GM15510 (cell line): ENCODE data around the gene TRIM47.

Experiments
- POLR2A ChIP-seq: IDR thresholded peaks from 3 replicates; pipeline ENCODE4 v1.6.1; 2011; ENCODE audit warnings: borderline replicate concordance; ENCODE audit not compliant: insufficient read length; ENCODE audit errors: extremely low read depth

TRIM47 gene

GRCh38 chr17:75856062-75856756 is 22.2 kb downstream of the TRIM47 start:
- no peak for TF ChIP-seq POLR2A

DNA sequence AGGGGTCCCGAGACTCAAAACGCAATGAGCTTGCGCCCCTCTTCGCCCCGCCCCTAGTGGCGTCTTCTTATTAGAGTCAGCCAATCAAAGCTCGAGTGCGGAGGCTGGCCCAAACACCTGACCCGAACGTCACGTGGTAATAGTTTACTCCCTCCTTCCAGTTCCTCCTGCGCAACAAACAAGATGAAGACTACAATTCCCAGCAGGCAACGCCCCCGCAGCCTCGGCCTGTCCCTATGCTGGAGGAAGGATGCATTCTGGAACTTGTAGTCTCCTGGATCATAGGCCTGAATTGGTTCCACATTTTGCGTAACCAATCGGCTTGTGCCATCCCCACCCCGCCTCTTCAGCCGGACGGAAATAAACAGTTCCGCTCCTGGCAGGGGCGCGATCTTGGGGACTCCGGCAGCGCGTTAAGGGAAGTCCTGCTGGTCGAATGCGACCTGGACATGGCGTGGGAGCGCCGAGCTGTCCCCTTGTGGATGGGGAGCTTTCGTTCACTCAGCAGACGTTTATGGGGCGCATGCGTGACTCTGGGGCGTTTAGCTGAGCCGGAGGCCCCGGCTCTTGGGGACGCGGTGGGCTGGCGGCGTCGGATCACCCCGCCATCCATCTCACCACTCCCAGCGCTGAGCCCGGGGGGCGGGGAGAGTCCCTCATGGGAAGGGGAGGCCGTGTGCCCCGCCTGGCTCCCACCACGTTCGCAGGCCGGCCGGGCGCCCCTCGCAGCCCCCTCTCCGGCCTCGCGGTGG is 22.9 kb downstream of the TRIM47 start, which contains the start of gene WBP2:
WBP2 (minus strand) TSS at position 26 of the 752 bp plus-strand sequence. CDS start 38 bp downstream, outside the sequence.
- TF ChIP-seq POLR2A: peak; percentile 92

DNA sequence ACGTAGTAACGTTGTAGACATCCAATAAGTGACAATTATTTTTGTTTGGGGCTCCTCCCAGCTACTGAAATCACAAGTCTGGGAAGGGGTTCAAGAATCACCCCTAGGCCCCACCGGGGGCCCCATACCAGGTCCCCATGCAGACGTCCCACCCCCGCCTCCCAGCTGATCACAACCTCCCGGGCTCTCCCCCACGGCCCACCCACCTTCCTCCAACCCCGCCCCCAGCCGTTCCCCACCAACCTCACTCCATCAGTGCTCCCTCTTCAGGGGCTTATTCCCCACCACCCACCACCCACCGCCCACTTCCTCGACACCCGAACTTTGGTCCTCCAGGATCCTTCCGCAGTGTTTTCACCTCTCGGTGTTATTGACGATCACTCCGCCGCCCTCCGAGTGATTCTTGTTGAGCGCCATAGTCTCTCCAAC is 23.5 kb downstream of the TRIM47 start:
- no peak for TF ChIP-seq POLR2A

GRCh38 chr17:75854101-75854748 is 24.2 kb downstream of the TRIM47 start:
- TF ChIP-seq POLR2A: no peak

- no peak for TF ChIP-seq POLR2A
Observed at GRCh38 chr17:75853433-75853832, 24.9 kb downstream of the TRIM47 start.

- no peak for TF ChIP-seq POLR2A
Observed at GRCh38 chr17:75850928-75851692, 27.3 kb downstream of the TRIM47 start.

GRCh38 chr17:75849724-75850123 is 28.7 kb downstream of the TRIM47 start:
- TF ChIP-seq POLR2A: no peak

DNA sequence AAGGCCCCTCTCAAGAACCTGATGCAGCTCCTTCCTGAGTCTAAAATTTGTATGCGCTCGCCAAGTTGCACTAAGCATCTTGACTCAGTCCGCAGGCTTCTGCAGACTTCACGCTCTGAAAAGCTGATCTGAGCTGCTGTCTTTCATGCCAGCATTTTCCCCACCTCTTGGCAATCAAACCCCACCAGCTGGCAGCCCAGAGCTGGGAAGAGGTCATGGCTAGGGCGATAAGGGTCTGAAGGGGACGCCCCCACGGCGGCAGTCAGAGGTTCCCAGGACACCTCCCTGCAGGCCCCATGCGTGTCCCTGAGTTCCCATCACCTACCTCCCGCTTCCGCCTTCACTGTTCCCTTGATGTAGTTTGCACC is 29.1 kb downstream of the TRIM47 start:
- TF ChIP-seq POLR2A: no peak

- TF ChIP-seq POLR2A: no peak
Observed at GRCh38 chr17:75848523-75849278, 29.7 kb downstream of the TRIM47 start.

- no peak for TF ChIP-seq POLR2A
Observed at GRCh38 chr17:75847614-75848522, 30.5 kb downstream of the TRIM47 start.

DNA sequence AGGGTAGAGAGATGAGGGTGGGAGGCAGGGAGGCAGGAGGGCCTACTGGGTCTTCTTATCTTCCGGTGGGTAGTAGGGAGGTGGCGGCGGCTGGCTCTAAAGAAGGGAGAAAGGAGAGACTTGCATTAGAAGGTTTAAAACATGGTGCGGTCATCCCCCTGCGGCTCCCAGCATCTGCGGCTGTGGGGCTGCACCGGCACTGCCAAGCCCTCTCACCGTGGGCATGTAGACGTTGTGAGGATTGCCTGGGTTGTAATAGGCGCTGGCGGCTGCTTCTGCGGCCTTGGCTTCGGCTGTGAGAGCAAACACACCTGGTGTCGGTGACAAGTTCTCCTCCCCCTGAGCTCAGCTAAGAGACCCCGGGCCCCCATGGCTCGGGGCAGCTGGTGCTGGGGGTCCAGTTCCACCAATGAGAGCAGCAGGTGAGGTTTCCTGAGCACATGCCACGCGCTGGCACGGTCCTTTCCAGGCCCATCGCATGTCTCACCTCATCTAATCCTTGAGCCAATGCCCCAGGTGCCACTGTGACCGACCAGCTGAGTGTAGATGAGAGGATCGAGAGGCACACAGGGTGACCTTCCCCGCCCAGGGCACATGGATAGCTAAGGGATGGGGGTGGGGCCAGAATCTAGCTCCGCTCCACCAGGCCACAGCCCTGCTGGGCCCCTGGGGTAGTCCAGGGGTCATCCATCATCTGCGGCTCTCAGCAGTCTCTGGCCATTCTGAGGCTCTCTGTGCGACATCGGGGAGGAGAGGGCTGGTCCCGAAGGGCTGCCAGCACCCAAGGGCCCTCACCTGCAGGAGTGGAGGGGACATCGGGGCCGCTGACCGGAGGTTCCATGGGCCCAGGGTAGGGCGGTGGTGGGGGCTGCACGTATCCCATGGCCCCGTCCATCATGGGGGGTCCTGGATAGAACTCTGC is 31.4 kb downstream of the TRIM47 start:
- peak; percentile 10 for TF ChIP-seq POLR2A
